Skeletal muscle satellite cell (primary cell): ENCODE data around the gene TMEFF2.

Experiments used
- H3K27me3 ChIP-seq: 2 replicates; pipeline ENCODE4 v1.7.0; 2013; ENCODE audit warnings: low read length; ENCODE audit not compliant: control insufficient read depth, insufficient read depth
- H3K36me3 ChIP-seq: 2 replicates; pipeline ENCODE4 v1.7.0; 2013; ENCODE audit warnings: mild to moderate bottlenecking, control low read depth, low read length; ENCODE audit not compliant: insufficient read depth
- H3K4me1 ChIP-seq: 2 replicates; pipeline ENCODE4 v1.7.0; 2013; ENCODE audit warnings: low read length; ENCODE audit not compliant: control insufficient read depth, insufficient read depth
- H3K4me2 ChIP-seq: 2 replicates; pipeline ENCODE4 v1.7.0; 2013; ENCODE audit warnings: mild to moderate bottlenecking, low read length
- H3K4me3 ChIP-seq: 2 replicates; pipeline ENCODE4 v1.7.0; 2013; ENCODE audit warnings: low read length
- H3K9ac ChIP-seq: 2 replicates; pipeline ENCODE4 v1.7.0; 2013; ENCODE audit warnings: mild to moderate bottlenecking, low read depth, low read length, moderate library complexity
- H3K9me3 ChIP-seq: replicated peaks from 2 replicates; pipeline ENCODE4 v1.7.0; 2013; ENCODE audit warnings: mild to moderate bottlenecking, control low read depth, low read length

Gene TMEFF2

GRCh38 chr2:192166946-192167345 lies 27.8 kb downstream of the TMEFF2 start:
- Histone ChIP-seq H3K4me2 (no peak overlapping the region), H3K27me3 (no peaks in the 10 kb centered on the region), H3K4me3 (no peak overlapping the region), H3K9ac (no peak overlapping the region), H3K36me3 (no peaks in the 10 kb centered on the region), H3K9me3 (no peaks in the 10 kb centered on the region), H3K4me1 (peaks cover 5% of the 10 kb centered on the region)

GRCh38 chr2:192165842-192166241 lies 28.9 kb downstream of the TMEFF2 start:
- Histone ChIP-seq H3K4me1 (peaks cover 10% of the 10 kb centered on the region), H3K4me2 (no peak overlapping the region), H3K9ac (no peak overlapping the region), H3K9me3 (no peaks in the 10 kb centered on the region), H3K4me3 (no peak overlapping the region), H3K36me3 (no peaks in the 10 kb centered on the region), H3K27me3 (no peaks in the 10 kb centered on the region)

- Histone ChIP-seq H3K4me2 (peak overlapping the region; percentile 32), H3K4me3 (no peak overlapping the region), H3K9ac (no peak overlapping the region)
These were observed 32.2 kb downstream of the TMEFF2 start for GRCh38 chr2:192162392-192163042.

GRCh38 chr2:192161656-192162290 lies 33.0 kb downstream of the TMEFF2 start:
- Histone ChIP-seq H3K4me2 (peak overlapping the region; percentile 32), H3K36me3 (no peaks in the 10 kb centered on the region), H3K9me3 (no peaks in the 10 kb centered on the region), H3K9ac (no peak overlapping the region), H3K4me3 (no peak overlapping the region), H3K4me1 (peaks cover 10% of the 10 kb centered on the region), H3K27me3 (no peaks in the 10 kb centered on the region)

More at GRCh38 chr2:192162392-192163042, 32.2 kb downstream of the TMEFF2 start:
- Histone ChIP-seq H3K9me3 (no peaks in the 10 kb centered on the region), H3K4me1 (peaks cover 10% of the 10 kb centered on the region), H3K27me3 (no peaks in the 10 kb centered on the region), H3K36me3 (no peaks in the 10 kb centered on the region)

GRCh38 chr2:192159736-192160135 lies 35.0 kb downstream of the TMEFF2 start:
- Histone ChIP-seq H3K9ac (no peak overlapping the region), H3K4me2 (no peak overlapping the region), H3K4me1 (peaks cover 24% of the 10 kb centered on the region), H3K27me3 (no peaks in the 10 kb centered on the region), H3K36me3 (no peaks in the 10 kb centered on the region), H3K4me3 (no peak overlapping the region), H3K9me3 (no peaks in the 10 kb centered on the region)

- Histone ChIP-seq H3K27me3 (no peaks in the 10 kb centered on the region), H3K4me1 (peaks cover 27% of the 10 kb centered on the region), H3K9me3 (no peaks in the 10 kb centered on the region), H3K9ac (no peak overlapping the region), H3K4me2 (no peak overlapping the region), H3K36me3 (no peaks in the 10 kb centered on the region), H3K4me3 (no peak overlapping the region)
These were observed 35.5 kb downstream of the TMEFF2 start for GRCh38 chr2:192159208-192159607.

- Histone ChIP-seq H3K36me3 (no peaks in the 10 kb centered on the region), H3K27me3 (no peaks in the 10 kb centered on the region), H3K9me3 (no peaks in the 10 kb centered on the region), H3K4me2 (no peak overlapping the region), H3K4me3 (no peak overlapping the region), H3K9ac (no peak overlapping the region), H3K4me1 (peaks cover 27% of the 10 kb centered on the region)
These were observed 37.0 kb downstream of the TMEFF2 start for GRCh38 chr2:192157776-192158175.

GRCh38 chr2:192155511-192156118 lies 39.1 kb downstream of the TMEFF2 start:
- H3K4me2 ChIP-seq: peak overlapping the region; percentile 1
- no peak overlapping the region for H3K4me3 ChIP-seq
- peaks cover 30% of the 10 kb centered on the region for H3K4me1 ChIP-seq
- no peak overlapping the region for H3K9ac ChIP-seq
- H3K27me3 ChIP-seq: no peaks in the 10 kb centered on the region
- H3K9me3 ChIP-seq: no peaks in the 10 kb centered on the region
- no peaks in the 10 kb centered on the region for H3K36me3 ChIP-seq

GRCh38 chr2:192153561-192153960 lies 41.2 kb downstream of the TMEFF2 start:
- Histone ChIP-seq H3K9me3 (no peaks in the 10 kb centered on the region), H3K4me1 (peaks cover 39% of the 10 kb centered on the region), H3K27me3 (no peaks in the 10 kb centered on the region), H3K36me3 (no peaks in the 10 kb centered on the region), H3K9ac (no peak overlapping the region), H3K4me2 (no peak overlapping the region), H3K4me3 (no peak overlapping the region)

GRCh38 chr2:192151853-192152252 lies 42.9 kb downstream of the TMEFF2 start:
- peaks cover 50% of the 10 kb centered on the region for H3K4me1 ChIP-seq
- H3K4me2 ChIP-seq: no peak overlapping the region
- no peaks in the 10 kb centered on the region for H3K27me3 ChIP-seq
- H3K4me3 ChIP-seq: no peak overlapping the region
- H3K9me3 ChIP-seq: no peaks in the 10 kb centered on the region
- H3K36me3 ChIP-seq: no peaks in the 10 kb centered on the region
- H3K9ac ChIP-seq: no peak overlapping the region

- Histone ChIP-seq H3K4me2 (no peak overlapping the region), H3K4me3 (no peak overlapping the region), H3K9ac (no peak overlapping the region), H3K27me3 (no peaks in the 10 kb centered on the region), H3K36me3 (no peaks in the 10 kb centered on the region), H3K9me3 (no peaks in the 10 kb centered on the region), H3K4me1 (peaks cover 56% of the 10 kb centered on the region)
These were observed 44.6 kb downstream of the TMEFF2 start for GRCh38 chr2:192150166-192150565.
